Measurements from ENCODE around the gene PABPN1L. TPM values are rescaled to one million over a fixed set of nuclear protein-coding genes. Genes with fewer than 3 reads are reported as not detected.

PABPN1L gene
- total and polyA plus RNA-seq, 2 of the 8 experiments (the other 6 are each of a cell fraction or from before 2014, with no cell fraction given), result not detected

GRCh38 chr16:88815901-88816589 is 50.4 kb downstream of the PABPN1L start:
- Histone ChIP-seq H3K23ac (ENCODE audit: insufficient read length) (no peak overlapping the region), H3K79me1 (ENCODE audit: low read depth, low read length) (no peaks in the 10 kb centered on the region), H2BK15ac (ENCODE audit: low read length) (no peak overlapping the region), H3K4ac (replicated peaks; ENCODE audit: insufficient read length, low read depth, low read length) (no peak overlapping the region), H4K5ac (ENCODE audit: insufficient read length, low read depth, low read length) (no peak overlapping the region), H3K79me2 (ENCODE audit: control insufficient read depth in 1 of 2, insufficient read depth in 2 of 2, low read length in 2 of 2) (peaks cover 0 to 4% of the 10 kb centered on the region in 2 experiments; a peak in 2 of 4 replicates), H3K56ac (replicated peaks; ENCODE audit: insufficient read length, low read depth, low read length) (no peak overlapping the region), H2AK5ac (ENCODE audit: low read depth, low read length) (no peak overlapping the region), H3K36me3 (ENCODE audit: control insufficient read depth in 2 of 4, insufficient read depth in 4 of 4, low read length in 3 of 4) (no peaks in the 10 kb centered on the region), H3K4me3 (ENCODE audit: extremely low read depth in 1 of 4, insufficient read depth in 2 of 4, low read depth in 3 of 4, low read length in 4 of 4) (no peak overlapping the region), H3K9me3 (ENCODE audit: insufficient read depth in 2 of 2, low read depth in 1 of 2, low read length in 1 of 2) (no peaks in the 10 kb centered on the region), H4K91ac (replicated peaks; ENCODE audit: insufficient read length, low read length) (no peak overlapping the region), H4K20me1 (replicated peaks in 1 of 2; ENCODE audit: control insufficient read depth in 1 of 2, insufficient read depth in 2 of 2, low read length in 2 of 2) (peaks cover 0 to 3% of the 10 kb centered on the region in 2 experiments), H3K4me2 (ENCODE audit: insufficient read depth in 1 of 2, low read depth in 2 of 2, low read length in 2 of 2) (no peak overlapping the region), H2BK5ac (ENCODE audit: low read depth, low read length) (peak overlapping the region; percentile 54; the same call in 1 of the 2 replicates), H2BK20ac (ENCODE audit: low read length) (no peak overlapping the region), H3K27ac (ENCODE audit: low read depth, low read length) (no peak overlapping the region), H3K4me1 (replicated peaks in 1 of 4; ENCODE audit: control insufficient read depth in 3 of 4, insufficient read depth in 4 of 4, low read length in 3 of 4) (peaks cover 0 to 4% (median 0%) of the 10 kb centered on the region in 4 experiments; a peak in 2 of 7 replicates), H3K18ac (ENCODE audit: extremely low read depth, low read length) (no peak overlapping the region), H2BK12ac (ENCODE audit: low read depth, low read length) (no peak overlapping the region), H3K23me2 (ENCODE audit: low read depth, low read length) (peaks cover 4% of the 10 kb centered on the region; the same call in 1 of the 2 replicates), H3K9ac (replicated peaks in 1 of 4; ENCODE audit: extremely low read depth in 1 of 4, low read depth in 3 of 4, low read length in 3 of 4) (no peak overlapping the region), H4K8ac (ENCODE audit: extremely low read depth, insufficient read depth, low read length) (no peak overlapping the region), H3K27me3 (replicated peaks in 1 of 4; ENCODE audit: control insufficient read depth in 3 of 4, extremely low read depth in 1 of 4, insufficient read depth in 3 of 4, low read length in 3 of 4) (no peaks in the 10 kb centered on the region), H2AFZ (ENCODE audit: low read length) (no peak overlapping the region), H2BK120ac (replicated peaks; ENCODE audit: low read depth, low read length) (no peak overlapping the region), H3K14ac (ENCODE audit: insufficient read length) (no peak overlapping the region)
- FAIRE-seq (no peak), DNase-seq (ENCODE audit: low read depth in 1 of 2, low spot score in 2 of 2) (peak in 1 of 2 experiments; percentile 91)
- whole genome bisulfite sequencing, 2 experiments (ENCODE audit: extremely low coverage in 1 of 2, insufficient coverage in 1 of 2, insufficient read length in 1 of 2, insufficient replicate concordance in 2 of 2, low coverage in 1 of 2, low lambda C conversion rate in 2 of 2, missing lambda C conversion rate in 1 of 2), result 74% methylated on average over 16 of the region's 19 CpGs; no CpG with 5 or more reads in 1 of the 2 experiments
- POLR2A ChIA-PET (ENCODE audit: partially characterized antibody), result interaction anchor here (1.1 to 9.0 kb wide), 3 partner anchors 6 to 37 kb away, joined by 3 to 77 read pairs (median 3); partner anchors contain the start of gene APRT
- CTCF ChIA-PET (ENCODE audit: partially characterized antibody), result interaction anchor here (0.6 to 5.7 kb wide), 30 partner anchors 10 to 409 kb away, joined by 3 to 29 read pairs (median 4); partner anchors contain the start of genes GALNS and TRAPPC2L
- TF ChIP-seq CTCF (IDR thresholded peaks at IDR 0.05; ENCODE audit: control extremely low read depth in 1 of 3, insufficient read depth in 1 of 3, low read depth in 1 of 3, low read length in 3 of 3) (peak in 2 of 3 experiments; percentile 85 to 92; a peak in 3 of 4 replicates), KDM4A (IDR thresholded peaks at IDR 0.05; ENCODE audit: low read depth, low read length, severe bottlenecking) (no peak), TCF12 (IDR thresholded peaks at IDR 0.05; ENCODE audit: low read depth, low read length) (peak; percentile 78; the same call in 1 of the 2 replicates), CREB1 (IDR thresholded peaks at IDR 0.05) (no peak), SIRT6 (IDR thresholded peaks at IDR 0.05; ENCODE audit: low read length) (no peak), ASH2L (IDR thresholded peaks at IDR 0.05; ENCODE audit: low read length) (no peak), GTF2F1 (IDR thresholded peaks at IDR 0.05; ENCODE audit: borderline replicate concordance, low read depth, low read length) (no peak), MAFK (IDR thresholded peaks at IDR 0.05; ENCODE audit: low read depth, low read length) (peak; percentile 31; the same call in 1 of the 2 replicates), MAX (IDR thresholded peaks at IDR 0.05) (peak; percentile 47), CEBPB (IDR thresholded peaks at IDR 0.05; ENCODE audit: low read depth, low read length) (no peak)

Data from H1 (cell line).